ENCODE results near the gene FKRP. TPM values are rescaled to one million over a fixed set of nuclear protein-coding genes. Genes with fewer than 3 reads are reported as not detected.
A peak's percentile ranks its signal among the peaks of the same experiment; 100 is the strongest.

Gene FKRP
- total and polyA plus RNA-seq, 2 of the 13 experiments (the other 11 are each of a cell fraction or from before 2014, with no cell fraction given) = 7.3 to 9.8 TPM

DNA sequence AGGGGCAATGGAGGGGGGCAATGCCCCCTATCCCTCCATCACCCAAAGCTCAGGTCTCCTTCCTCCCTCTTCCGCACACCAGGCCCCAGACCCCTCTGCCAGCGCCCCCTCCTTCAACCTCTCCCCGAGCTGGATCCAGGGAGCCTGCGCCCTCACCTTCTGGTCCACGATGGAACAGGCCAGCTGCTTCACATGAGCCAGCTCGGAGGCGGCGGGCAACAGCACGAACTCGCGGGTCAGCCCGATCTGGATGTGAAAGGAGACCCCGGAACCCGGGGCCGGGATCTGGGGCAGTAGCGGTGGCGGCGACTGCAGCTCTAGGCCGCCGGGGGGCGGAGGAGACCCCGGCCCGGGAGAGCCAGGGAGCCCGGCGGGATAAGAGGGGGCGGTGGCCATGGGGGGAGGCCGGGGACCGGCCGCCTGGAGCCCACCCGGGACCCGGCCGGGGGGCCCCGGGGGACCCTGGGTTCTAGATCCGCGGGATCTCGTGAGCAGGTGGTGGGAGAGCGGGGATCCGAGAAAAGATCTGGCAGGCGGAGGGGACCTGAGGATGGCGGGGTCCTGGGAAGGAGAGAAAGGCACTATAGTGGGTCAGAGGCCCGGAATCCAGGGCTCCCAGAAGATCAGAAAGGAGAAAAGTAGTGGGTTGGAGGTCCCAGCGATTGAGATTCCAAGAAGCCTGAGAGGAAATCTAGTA is 29.7 kb upstream of the FKRP start (continued):
- TF ChIP-seq SALL2 (CRISPR knock-in tag; IDR thresholded peaks at IDR 0.05) (no peak), RBFOX2 (IDR thresholded peaks at IDR 0.05; ENCODE audit: low read depth, low read length) (0 out of 2 replicates have a peak, but pooled peaks have one; percentile 19), ZNF567 (CRISPR knock-in tag; IDR thresholded peaks at IDR 0.05; ENCODE audit: borderline replicate concordance) (no peak), ZSCAN30 (CRISPR knock-in tag; IDR thresholded peaks at IDR 0.05) (no peak), ZNF441 (CRISPR knock-in tag; IDR thresholded peaks at IDR 0.05; ENCODE audit: borderline replicate concordance) (no peak), SAFB2 (CRISPR knock-in tag; IDR thresholded peaks at IDR 0.05; ENCODE audit: borderline replicate concordance, low read depth) (no peak), CREB1 (IDR thresholded peaks at IDR 0.05) (no peak), CREB1 (CRISPR knock-in tag; IDR thresholded peaks at IDR 0.05) (no peak), PHF8 (CRISPR knock-in tag; IDR thresholded peaks at IDR 0.05) (no peak), NBN (conservative IDR thresholded peaks at IDR 0.05) (no peak), FOXM1 (CRISPR knock-in tag; IDR thresholded peaks at IDR 0.05) (no peak), KDM6A (CRISPR knock-in tag; IDR thresholded peaks at IDR 0.05; ENCODE audit: low read depth) (no peak), TGIF2 (CRISPR knock-in tag; IDR thresholded peaks at IDR 0.05) (no peak), ZNF343 (CRISPR knock-in tag; IDR thresholded peaks at IDR 0.05) (no peak), MED13 (CRISPR knock-in tag; IDR thresholded peaks at IDR 0.05) (no peak), ZNF850 (CRISPR knock-in tag; conservative IDR thresholded peaks at IDR 0.05) (no peak), TAF1 (CRISPR knock-in tag; IDR thresholded peaks at IDR 0.05) (no peak)
- TF ChIP-seq, protein P1, sequence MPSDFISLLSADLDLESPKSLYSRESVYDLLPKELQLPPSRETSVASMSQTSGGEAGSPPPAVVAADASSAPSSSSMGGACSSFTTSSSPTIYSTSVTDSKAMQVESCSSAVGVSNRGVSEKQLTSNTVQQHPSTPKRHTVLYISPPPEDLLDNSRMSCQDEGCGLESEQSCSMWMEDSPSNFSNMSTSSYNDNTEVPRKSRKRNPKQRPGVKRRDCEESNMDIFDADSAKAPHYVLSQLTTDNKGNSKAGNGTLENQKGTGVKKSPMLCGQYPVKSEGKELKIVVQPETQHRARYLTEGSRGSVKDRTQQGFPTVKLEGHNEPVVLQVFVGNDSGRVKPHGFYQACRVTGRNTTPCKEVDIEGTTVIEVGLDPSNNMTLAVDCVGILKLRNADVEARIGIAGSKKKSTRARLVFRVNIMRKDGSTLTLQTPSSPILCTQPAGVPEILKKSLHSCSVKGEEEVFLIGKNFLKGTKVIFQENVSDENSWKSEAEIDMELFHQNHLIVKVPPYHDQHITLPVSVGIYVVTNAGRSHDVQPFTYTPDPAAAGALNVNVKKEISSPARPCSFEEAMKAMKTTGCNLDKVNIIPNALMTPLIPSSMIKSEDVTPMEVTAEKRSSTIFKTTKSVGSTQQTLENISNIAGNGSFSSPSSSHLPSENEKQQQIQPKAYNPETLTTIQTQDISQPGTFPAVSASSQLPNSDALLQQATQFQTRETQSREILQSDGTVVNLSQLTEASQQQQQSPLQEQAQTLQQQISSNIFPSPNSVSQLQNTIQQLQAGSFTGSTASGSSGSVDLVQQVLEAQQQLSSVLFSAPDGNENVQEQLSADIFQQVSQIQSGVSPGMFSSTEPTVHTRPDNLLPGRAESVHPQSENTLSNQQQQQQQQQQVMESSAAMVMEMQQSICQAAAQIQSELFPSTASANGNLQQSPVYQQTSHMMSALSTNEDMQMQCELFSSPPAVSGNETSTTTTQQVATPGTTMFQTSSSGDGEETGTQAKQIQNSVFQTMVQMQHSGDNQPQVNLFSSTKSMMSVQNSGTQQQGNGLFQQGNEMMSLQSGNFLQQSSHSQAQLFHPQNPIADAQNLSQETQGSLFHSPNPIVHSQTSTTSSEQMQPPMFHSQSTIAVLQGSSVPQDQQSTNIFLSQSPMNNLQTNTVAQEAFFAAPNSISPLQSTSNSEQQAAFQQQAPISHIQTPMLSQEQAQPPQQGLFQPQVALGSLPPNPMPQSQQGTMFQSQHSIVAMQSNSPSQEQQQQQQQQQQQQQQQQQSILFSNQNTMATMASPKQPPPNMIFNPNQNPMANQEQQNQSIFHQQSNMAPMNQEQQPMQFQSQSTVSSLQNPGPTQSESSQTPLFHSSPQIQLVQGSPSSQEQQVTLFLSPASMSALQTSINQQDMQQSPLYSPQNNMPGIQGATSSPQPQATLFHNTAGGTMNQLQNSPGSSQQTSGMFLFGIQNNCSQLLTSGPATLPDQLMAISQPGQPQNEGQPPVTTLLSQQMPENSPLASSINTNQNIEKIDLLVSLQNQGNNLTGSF (CRISPR knock-in tag; IDR thresholded peaks at IDR 0.05) = no peak
- TF ChIP-seq, protein P2, sequence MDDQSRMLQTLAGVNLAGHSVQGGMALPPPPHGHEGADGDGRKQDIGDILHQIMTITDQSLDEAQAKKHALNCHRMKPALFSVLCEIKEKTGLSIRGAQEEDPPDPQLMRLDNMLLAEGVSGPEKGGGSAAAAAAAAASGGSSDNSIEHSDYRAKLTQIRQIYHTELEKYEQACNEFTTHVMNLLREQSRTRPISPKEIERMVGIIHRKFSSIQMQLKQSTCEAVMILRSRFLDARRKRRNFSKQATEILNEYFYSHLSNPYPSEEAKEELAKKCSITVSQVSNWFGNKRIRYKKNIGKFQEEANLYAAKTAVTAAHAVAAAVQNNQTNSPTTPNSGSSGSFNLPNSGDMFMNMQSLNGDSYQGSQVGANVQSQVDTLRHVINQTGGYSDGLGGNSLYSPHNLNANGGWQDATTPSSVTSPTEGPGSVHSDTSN (CRISPR knock-in tag; IDR thresholded peaks at IDR 0.05; ENCODE audit: borderline replicate concordance) = no peak
- TF ChIP-seq, protein P3, sequence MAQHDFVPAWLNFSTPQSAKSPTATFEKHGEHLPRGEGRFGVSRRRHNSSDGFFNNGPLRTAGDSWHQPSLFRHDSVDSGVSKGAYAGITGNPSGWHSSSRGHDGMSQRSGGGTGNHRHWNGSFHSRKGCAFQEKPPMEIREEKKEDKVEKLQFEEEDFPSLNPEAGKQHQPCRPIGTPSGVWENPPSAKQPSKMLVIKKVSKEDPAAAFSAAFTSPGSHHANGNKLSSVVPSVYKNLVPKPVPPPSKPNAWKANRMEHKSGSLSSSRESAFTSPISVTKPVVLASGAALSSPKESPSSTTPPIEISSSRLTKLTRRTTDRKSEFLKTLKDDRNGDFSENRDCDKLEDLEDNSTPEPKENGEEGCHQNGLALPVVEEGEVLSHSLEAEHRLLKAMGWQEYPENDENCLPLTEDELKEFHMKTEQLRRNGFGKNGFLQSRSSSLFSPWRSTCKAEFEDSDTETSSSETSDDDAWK (CRISPR knock-in tag; IDR thresholded peaks at IDR 0.05) = no peak
- TF ChIP-seq, protein P4, sequence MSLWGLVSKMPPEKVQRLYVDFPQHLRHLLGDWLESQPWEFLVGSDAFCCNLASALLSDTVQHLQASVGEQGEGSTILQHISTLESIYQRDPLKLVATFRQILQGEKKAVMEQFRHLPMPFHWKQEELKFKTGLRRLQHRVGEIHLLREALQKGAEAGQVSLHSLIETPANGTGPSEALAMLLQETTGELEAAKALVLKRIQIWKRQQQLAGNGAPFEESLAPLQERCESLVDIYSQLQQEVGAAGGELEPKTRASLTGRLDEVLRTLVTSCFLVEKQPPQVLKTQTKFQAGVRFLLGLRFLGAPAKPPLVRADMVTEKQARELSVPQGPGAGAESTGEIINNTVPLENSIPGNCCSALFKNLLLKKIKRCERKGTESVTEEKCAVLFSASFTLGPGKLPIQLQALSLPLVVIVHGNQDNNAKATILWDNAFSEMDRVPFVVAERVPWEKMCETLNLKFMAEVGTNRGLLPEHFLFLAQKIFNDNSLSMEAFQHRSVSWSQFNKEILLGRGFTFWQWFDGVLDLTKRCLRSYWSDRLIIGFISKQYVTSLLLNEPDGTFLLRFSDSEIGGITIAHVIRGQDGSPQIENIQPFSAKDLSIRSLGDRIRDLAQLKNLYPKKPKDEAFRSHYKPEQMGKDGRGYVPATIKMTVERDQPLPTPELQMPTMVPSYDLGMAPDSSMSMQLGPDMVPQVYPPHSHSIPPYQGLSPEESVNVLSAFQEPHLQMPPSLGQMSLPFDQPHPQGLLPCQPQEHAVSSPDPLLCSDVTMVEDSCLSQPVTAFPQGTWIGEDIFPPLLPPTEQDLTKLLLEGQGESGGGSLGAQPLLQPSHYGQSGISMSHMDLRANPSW (CRISPR knock-in tag; IDR thresholded peaks at IDR 0.05; ENCODE audit: borderline replicate concordance) = no peak
